Right lung (tissue), 5 donors: ENCODE measurements around the gene PLCD3. TPM values are rescaled to one million over a fixed set of nuclear protein-coding genes. Genes with fewer than 3 reads are reported as not detected.
"Not testable (repeated sequence)": the region's sequence is repeated elsewhere in the genome, so short reads cannot be mapped to it uniquely, and the experiment has no call there.

Source experiments
- DNase-seq, 2 donors: peaks; one replicate each; pipeline ENCODE4 v3.0.0-alpha.2; 2013
- polyA plus RNA-seq, 5 donors: library from polyadenylated mRNA; unstranded; fragments of 120-200 nt; gene quantifications; one replicate each; pipeline versions ENCODE4 v1.2.1 to v1.2.3, GENCODE V29; 2013; ENCODE audit warnings: inconsistent platforms in 1 of 5, low replicate concordance in 1 of 5; ENCODE audit not compliant: insufficient read length in 5 of 5, insufficient read depth in 1 of 5

PLCD3 gene
- polyA plus RNA-seq, 5 donors = 12.0 to 26.9 (median 13.4) TPM

GRCh38 chr17:45135192-45135977 lies 3.1 kb upstream of the PLCD3 start, which contains the start of gene ACBD4:
Gene ACBD4, plus strand, starts transcription at chr17:45135687. Its CDS starts 458 bp downstream, at chr17:45136145.
- DNase-seq = peak; percentile 95 to 97

GRCh38 chr17:45132572-45133463 lies 503 bp upstream of the PLCD3 start:
- DNase-seq = peak; percentile 82 to 84

- DNase-seq = peak in 1 of 2 donors; percentile 45
Observed at GRCh38 chr17:45131616-45132319, 547 bp downstream of the PLCD3 start.

GRCh38 chr17:45130681-45131615 lies 1.4 kb downstream of the PLCD3 start:
- no peak for DNase-seq

GRCh38 chr17:45129940-45130680 lies 2.2 kb downstream of the PLCD3 start:
- DNase-seq = no peak

GRCh38 chr17:45129426-45129939 lies 2.8 kb downstream of the PLCD3 start:
- no peak for DNase-seq

- DNase-seq = no peak
Observed at GRCh38 chr17:45128989-45129388, 3.3 kb downstream of the PLCD3 start.

GRCh38 chr17:45128331-45128730 lies 4.0 kb downstream of the PLCD3 start:
- DNase-seq = no peak

GRCh38 chr17:45127548-45128300 lies 4.6 kb downstream of the PLCD3 start:
- DNase-seq = no peak

- no peak for DNase-seq
Observed at GRCh38 chr17:45127207-45127547, 5.1 kb downstream of the PLCD3 start.

GRCh38 chr17:45125509-45125908 lies 6.8 kb downstream of the PLCD3 start:
- DNase-seq = no peak

GRCh38 chr17:45124797-45125122 lies 7.6 kb downstream of the PLCD3 start:
- not testable (repeated sequence) for DNase-seq

- no peak for DNase-seq
Observed at GRCh38 chr17:45123930-45124796, 8.2 kb downstream of the PLCD3 start.

GRCh38 chr17:45123076-45123770 lies 9.1 kb downstream of the PLCD3 start:
- DNase-seq = no peak

GRCh38 chr17:45121055-45121454 lies 11.3 kb downstream of the PLCD3 start:
- no peak for DNase-seq

- DNase-seq = no peak
Observed at GRCh38 chr17:45120558-45120957, 11.8 kb downstream of the PLCD3 start.

- DNase-seq = no peak
Observed at GRCh38 chr17:45119964-45120363, 12.4 kb downstream of the PLCD3 start.

GRCh38 chr17:45118691-45119090 lies 13.6 kb downstream of the PLCD3 start:
- no peak for DNase-seq
